ENCODE measurements around the gene CTNNAL1.
A peak's percentile ranks its signal among the peaks of the same experiment; 100 is the strongest.
"Not testable (repeated sequence)": the region's sequence is repeated elsewhere in the genome, so short reads cannot be mapped to it uniquely, and the experiment has no call there.

CTNNAL1 gene

DNA sequence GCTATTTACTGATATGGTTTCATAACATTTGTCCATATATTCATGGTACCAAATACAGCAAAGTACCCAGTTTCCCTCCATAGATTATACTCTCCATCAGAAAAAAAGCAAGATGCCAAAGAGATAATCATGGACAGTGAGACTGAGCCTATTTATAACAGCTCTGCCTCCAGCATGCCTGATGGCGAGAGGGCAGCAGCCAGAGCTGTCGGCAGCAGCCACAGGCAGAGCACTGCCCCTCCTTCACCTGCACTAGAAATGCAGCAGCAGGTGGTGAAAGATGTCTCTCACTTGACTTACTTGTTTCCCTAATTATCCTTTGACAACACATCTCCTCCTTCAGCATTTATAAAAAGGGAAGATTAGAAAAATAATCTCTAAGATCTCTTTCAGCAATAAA, 32.4 kb downstream of the CTNNAL1 start:
- no peak for DNase-seq

DNA sequence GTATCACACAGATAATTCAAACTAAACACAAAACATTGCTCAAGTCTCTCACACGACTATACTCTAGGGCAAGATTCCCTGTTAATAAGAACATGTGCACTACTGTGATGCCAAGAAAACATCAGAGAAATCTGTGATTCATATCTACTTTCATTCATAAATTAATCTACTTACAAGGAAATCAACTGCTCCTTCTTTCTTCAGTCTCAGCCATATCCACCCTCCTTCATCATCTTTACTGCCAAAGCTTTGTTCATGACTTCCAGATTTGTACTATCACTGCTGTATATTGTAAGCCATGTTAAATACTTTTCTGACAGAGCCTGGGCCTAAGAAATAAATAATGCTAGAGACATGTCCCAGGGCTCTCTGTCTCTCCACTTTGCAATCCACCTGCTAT, 35.1 kb downstream of the CTNNAL1 start:
- DNase-seq, result no peak

GRCh38 chr9:108973895-108974294, 39.4 kb downstream of the CTNNAL1 start:
- DNase-seq, result no peak

- DNase-seq, result no peak
Observed at GRCh38 chr9:108972626-108973209, 40.6 kb downstream of the CTNNAL1 start.

DNA sequence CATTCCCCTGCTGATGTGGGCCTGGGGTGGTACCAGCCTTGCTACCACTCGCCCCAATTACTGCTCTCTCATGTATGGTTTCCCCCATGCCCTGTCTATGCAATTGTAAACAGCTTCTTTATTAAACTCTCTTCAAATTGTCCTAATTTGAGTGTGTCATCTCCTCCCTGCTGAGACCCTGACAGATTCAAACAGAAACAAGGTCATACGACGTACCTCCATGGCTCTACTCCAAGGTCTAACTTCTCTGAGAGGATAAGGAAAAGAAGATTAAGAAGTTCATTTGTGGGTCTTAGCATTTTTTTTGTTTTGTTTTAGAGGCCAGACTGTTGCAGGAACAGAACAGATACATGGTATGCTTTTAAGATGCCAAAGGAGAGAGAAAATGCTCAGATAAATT, 41.1 kb downstream of the CTNNAL1 start:
- DNase-seq, result no peak

- not testable (repeated sequence) for DNase-seq
Observed at GRCh38 chr9:108971392-108971791, 41.9 kb downstream of the CTNNAL1 start.

DNA sequence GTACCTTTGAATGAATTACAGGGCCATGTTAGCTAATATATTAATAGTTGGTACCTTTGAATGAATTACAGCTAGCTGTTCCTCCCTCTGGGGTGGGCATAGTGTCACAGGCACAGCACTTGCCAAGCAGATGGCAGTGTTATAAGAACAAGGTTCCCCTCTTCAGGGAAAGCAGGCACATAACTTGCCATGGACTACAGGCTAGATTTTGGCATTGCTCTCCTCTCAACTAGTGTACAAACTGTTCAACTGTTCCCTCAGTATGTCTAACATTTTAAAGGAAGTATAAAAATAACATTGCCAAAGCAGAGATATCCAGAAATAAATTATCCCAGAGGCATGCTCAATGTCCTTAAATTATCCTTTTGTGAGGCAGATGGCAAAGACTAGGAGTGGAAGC, 45.4 kb downstream of the CTNNAL1 start:
- no peak for DNase-seq

GRCh38 chr9:108963459-108964143, 49.7 kb downstream of the CTNNAL1 start:
- DNase-seq, result no peak

GRCh38 chr9:108961151-108961550, 52.1 kb downstream of the CTNNAL1 start:
- no peak for DNase-seq

GRCh38 chr9:108960331-108960730, 53.0 kb downstream of the CTNNAL1 start:
- no peak for DNase-seq

GRCh38 chr9:108956631-108957026, 56.7 kb downstream of the CTNNAL1 start:
- no peak for DNase-seq

- DNase-seq, result no peak
Observed at GRCh38 chr9:108956022-108956630, 57.2 kb downstream of the CTNNAL1 start.

DNA sequence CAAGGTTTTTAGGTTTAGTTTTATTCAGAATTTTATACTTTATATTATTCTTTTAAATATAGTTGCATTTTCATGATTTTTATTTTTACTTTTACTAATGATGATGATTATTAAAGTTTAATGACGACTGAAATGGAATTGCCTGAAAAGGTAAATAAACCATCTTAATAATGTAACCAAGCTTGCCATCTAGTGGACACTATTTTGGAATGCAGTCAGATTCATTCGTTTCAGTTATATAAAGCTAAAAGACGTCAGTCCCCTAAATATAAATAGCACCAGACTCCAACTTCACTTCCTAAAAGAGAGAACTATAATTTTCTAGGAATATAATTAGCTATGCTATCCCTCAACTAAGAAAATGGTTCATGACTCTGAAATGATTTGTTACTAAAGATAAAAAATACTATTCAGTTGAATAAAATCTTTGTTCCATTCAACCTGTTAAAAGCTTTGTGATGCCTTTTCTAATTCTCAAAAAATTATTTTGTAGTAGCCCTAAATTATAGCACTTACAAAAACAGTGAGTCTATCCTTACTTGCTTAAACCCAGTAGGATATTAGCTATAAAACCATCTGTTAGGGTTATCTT, 59.2 kb downstream of the CTNNAL1 start:
- peak; percentile 51 for DNase-seq

DNA sequence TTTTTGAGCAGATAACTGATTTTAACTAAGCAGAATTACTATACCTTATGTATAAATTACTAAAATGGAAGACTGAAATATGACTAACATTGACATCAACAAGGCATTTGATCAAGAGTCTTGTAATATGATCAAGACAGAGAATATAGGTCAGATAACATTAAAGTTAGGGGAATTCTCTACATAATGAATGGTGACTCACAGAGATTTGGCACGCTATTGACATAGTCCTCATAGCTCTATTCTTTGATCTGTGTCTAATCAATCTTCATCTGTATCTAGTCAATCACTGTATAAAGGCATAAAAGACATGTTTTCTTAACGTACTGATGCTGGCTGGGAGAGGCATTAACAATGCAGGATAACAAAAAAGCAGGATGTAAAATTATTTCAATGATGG, 61.7 kb downstream of the CTNNAL1 start:
- no peak for DNase-seq

DNA sequence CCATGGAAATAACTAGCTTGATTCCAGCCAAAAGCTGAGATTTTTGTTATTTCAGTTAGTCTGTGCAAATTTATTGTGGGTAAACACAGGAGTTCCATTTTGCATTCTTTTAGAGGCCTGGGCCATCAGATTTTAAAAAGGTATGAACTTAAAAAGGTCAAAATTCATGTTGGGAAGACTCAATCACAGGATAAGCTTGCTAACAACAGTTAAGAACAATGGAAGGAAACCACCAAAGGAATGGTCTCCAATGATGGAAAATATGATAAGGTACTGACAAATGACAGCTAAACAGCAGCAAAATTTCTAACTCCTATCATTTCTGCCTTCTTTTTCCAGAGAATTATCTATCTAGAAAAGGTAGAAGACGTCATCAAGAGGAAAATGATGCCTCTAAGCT, 63.1 kb downstream of the CTNNAL1 start:
- no peak for DNase-seq

DNA sequence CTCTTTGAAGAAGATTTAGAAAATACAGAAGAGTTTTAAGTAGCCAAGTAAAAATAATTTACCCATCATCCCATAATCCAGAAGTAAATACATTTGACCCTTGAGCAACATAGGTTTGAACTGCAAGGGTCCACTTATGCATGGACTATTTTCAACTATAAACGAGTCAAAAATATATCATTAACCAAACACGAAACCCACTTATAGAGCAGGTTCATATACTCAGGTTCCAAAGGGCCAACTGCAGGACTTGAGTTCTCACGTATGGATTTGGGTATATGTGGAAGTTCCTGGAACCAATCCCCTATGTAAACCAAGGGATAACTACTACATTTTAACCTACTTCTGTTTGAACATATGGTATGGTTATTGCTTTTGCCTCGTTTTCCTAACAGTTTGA, 73.3 kb downstream of the CTNNAL1 start:
- DNase-seq, result no peak

- no peak for DNase-seq
Observed at GRCh38 chr9:108937561-108938305, 75.6 kb downstream of the CTNNAL1 start.

GRCh38 chr9:108934323-108934893, 78.9 kb downstream of the CTNNAL1 start, which contains the start of gene ABITRAM:
Gene ABITRAM, plus strand, starts transcription at chr9:108934400. Its CDS starts 87 bp downstream, at chr9:108934487.
- DNase-seq, result peak; percentile 74

GRCh38 chr9:108933718-108934322, 79.5 kb downstream of the CTNNAL1 start, which contains the start of gene ELP1:
Gene ELP1, minus strand, starts transcription at chr9:108934124. Its CDS starts 2,978 bp downstream, at chr9:108931146.
- DNase-seq, result peak; percentile 92

GRCh38 chr9:108933231-108933717, 80.0 kb downstream of the CTNNAL1 start:
- DNase-seq, result no peak

DNA sequence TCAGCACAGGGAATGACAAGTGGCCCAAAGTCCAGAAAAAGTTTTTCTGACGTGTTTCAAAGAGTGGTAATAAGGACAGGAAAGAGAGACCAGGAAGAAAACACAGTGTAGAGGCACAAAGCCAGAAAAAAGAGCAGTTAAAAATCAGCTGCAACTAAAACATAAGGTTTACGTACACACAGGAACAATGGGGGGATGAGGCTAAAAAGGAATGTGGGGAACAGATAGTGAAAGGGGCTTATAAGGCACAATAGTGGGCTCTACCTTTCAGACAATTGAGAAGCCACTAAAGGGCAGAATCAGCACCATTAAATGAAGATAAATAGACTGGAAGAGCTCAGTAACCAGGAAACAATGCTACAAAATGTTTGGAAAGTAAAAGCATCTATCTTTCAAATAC, 84.9 kb downstream of the CTNNAL1 start:
- no peak for DNase-seq

- no peak for DNase-seq
Observed at GRCh38 chr9:108924466-108924865, 88.8 kb downstream of the CTNNAL1 start.

All from CD4-positive, alpha-beta T cell treated with Interleukin-4 for 4 hours (primary cell).